ENCODE results near the gene NEGR1.
"Not testable (repeated sequence)": the region's sequence is repeated elsewhere in the genome, so short reads cannot be mapped to it uniquely, and the experiment has no call there.

NEGR1 gene

GRCh38 chr1:72262735-72263134 is 19.6 kb downstream of the NEGR1 start:
- no peak overlapping the region for H3K27ac Mint-ChIP-seq
- no peak for DNase-seq
- H3K4me1 Mint-ChIP-seq: no peaks in the 10 kb centered on the region
- no peak for TF ChIP-seq CTCF (IDR thresholded peaks at IDR 0.05)
- H3K27me3 Mint-ChIP-seq (ENCODE audit: low read depth, poor library complexity): no peaks in the 10 kb centered on the region
- H3K36me3 Mint-ChIP-seq (ENCODE audit: low read depth): no peaks in the 10 kb centered on the region
- no peaks in the 10 kb centered on the region for H3K9me3 Mint-ChIP-seq
- H3K4me3 Mint-ChIP-seq: no peak overlapping the region

DNA sequence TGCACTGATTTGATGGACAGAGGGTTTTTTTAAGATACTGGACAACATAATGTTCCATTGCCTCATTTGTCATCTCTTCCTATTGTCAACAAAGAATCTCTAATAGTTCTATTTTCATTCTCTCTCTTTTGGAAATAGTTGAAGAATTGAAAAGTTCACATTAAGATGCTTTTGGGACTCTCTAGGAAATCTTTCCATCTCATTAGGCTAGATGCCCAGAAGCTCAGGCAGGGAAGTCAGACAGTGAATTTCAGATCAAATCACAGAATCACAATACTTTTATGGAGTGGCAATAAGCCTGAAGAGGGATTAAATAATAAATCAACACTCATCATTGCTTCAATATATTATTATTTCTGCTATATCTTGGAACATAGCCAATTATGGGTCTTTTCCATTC is 29.2 kb downstream of the NEGR1 start:
- Mint-ChIP-seq H3K9me3 (no peaks in the 10 kb centered on the region), H3K27me3 (ENCODE audit: low read depth, poor library complexity) (peaks cover 2% of the 10 kb centered on the region), H3K36me3 (ENCODE audit: low read depth) (no peaks in the 10 kb centered on the region), H3K4me1 (no peaks in the 10 kb centered on the region), H3K27ac (no peak overlapping the region), H3K4me3 (no peak overlapping the region)
- TF ChIP-seq CTCF (IDR thresholded peaks at IDR 0.05): no peak
- no peak for DNase-seq

DNA sequence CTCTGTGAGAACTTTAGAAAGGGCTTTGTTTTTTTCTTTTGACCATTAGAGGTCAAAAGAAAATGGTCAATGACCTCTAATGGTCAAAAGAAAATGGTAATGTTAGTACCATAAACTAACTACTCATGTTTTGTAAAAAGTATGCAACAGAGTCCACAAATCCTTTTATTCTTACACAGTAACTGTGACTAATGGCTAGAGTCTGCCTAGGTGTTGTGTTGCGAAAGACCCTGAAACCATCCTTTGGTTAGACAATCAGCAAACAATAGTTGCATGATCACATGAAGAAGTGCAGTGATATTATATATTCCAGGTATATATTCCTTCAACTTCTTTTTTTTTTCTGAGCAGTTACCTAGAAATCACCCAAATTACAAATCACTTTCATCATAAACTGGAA is 40.9 kb downstream of the NEGR1 start:
- Mint-ChIP-seq H3K9me3 (no peaks in the 10 kb centered on the region), H3K27ac (no peak overlapping the region), H3K4me3 (no peak overlapping the region), H3K36me3 (ENCODE audit: low read depth) (no peaks in the 10 kb centered on the region), H3K27me3 (ENCODE audit: low read depth, poor library complexity) (peaks cover 3% of the 10 kb centered on the region), H3K4me1 (no peaks in the 10 kb centered on the region)
- no peak for TF ChIP-seq CTCF (IDR thresholded peaks at IDR 0.05)
- no peak for DNase-seq

DNA sequence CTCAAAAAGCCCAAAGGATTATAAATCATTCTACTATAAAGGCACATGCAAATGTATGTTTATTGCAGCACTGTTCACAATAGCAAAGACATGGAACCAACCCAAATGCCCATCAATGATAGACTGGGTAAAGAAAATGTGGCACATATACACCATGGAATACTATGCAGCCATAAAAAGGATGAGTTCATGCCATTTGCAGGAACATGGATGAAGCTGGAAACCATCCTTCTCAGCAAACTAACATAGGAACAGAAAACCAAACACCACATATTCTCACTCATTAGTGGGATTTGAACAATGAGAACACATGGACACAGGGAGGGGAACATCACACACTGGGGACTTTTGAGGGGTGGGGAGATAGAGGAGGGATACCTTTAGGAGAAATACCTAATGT is 46.4 kb downstream of the NEGR1 start:
- not testable (repeated sequence) for H3K9me3 Mint-ChIP-seq; H3K4me3 Mint-ChIP-seq; H3K27me3 Mint-ChIP-seq (ENCODE audit: low read depth, poor library complexity); H3K4me1 Mint-ChIP-seq; DNase-seq; H3K27ac Mint-ChIP-seq; H3K36me3 Mint-ChIP-seq (ENCODE audit: low read depth)

DNA sequence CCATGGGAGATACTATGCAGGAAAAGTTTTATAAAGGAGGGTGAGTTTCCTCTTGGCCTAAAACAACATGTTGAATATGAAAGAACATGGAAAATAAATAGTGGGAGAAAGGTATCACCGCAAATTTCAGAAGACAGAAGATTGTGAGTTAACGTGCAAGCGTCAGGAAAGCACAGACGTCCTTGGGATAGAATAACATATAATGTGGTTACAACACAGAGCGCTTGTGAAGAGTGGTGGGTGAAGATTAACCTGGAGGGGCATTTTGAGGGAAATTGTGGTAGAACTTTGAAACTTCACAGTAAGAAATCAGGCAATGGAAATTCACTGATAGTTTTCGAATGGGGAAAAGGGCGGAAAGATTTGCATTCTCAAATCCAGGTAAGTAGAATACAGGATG is 47.3 kb downstream of the NEGR1 start:
- Mint-ChIP-seq H3K4me1 (no peaks in the 10 kb centered on the region), H3K36me3 (ENCODE audit: low read depth) (no peaks in the 10 kb centered on the region), H3K27me3 (ENCODE audit: low read depth, poor library complexity) (peaks cover 3% of the 10 kb centered on the region), H3K27ac (no peak overlapping the region), H3K4me3 (no peak overlapping the region), H3K9me3 (no peaks in the 10 kb centered on the region)
- no peak for TF ChIP-seq CTCF (IDR thresholded peaks at IDR 0.05)
- DNase-seq: no peak

GRCh38 chr1:72230746-72231145 is 51.6 kb downstream of the NEGR1 start:
- no peaks in the 10 kb centered on the region for H3K9me3 Mint-ChIP-seq
- H3K4me1 Mint-ChIP-seq: no peaks in the 10 kb centered on the region
- no peak overlapping the region for H3K27ac Mint-ChIP-seq
- DNase-seq: no peak
- H3K27me3 Mint-ChIP-seq (ENCODE audit: low read depth, poor library complexity): no peaks in the 10 kb centered on the region
- TF ChIP-seq CTCF (IDR thresholded peaks at IDR 0.05): no peak
- no peak overlapping the region for H3K4me3 Mint-ChIP-seq
- H3K36me3 Mint-ChIP-seq (ENCODE audit: low read depth): no peaks in the 10 kb centered on the region

Measured in nephron progenitor cell (in vitro differentiated cells).